COLO668 (cell line): ENCODE data around the gene DOK7.

Experiments
- DNase-seq: peaks from one replicate; lab custom pipeline; 2025; ENCODE audit not compliant: unreplicated experiment; lab: John Stamatoyannopoulos, UW

The DOK7 gene

DNA sequence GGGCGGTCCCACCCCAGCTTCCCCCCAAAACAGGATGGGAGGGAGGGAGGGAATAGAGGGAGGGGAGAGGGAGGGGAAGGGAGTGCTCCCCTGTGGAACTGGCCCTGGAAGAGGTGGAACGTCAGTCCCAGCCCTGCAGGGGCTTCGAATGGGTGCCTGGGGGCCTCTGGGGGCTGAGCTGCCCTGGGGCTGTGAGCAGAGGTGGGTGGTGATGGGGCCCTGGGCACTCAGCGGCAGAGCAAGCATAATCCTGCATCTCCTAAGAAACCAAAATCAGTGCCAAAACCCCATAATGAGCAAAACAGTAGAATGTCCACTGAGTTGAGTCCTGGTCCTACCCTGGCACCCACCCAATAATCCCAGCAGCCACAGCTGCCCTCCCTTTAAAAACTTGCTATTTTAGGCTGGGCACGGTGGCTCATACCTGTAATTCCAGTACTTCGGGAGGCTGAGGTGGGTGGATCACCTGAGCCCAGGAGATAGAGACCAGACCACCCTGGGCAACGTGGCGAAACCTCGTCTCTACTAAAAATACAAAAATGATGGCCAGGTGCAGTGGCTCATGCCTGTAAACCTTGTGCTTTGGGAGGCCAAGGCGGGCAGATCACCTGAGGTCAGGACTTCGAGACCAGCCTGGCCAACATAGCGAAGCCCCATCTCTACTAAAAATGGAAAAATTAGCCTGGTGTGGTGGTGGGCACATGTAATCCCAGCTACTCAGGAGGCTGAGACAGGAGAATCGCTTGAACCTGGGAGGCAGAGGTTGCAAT is 11.1 kb downstream of the DOK7 start:
- no peak for DNase-seq

DNA sequence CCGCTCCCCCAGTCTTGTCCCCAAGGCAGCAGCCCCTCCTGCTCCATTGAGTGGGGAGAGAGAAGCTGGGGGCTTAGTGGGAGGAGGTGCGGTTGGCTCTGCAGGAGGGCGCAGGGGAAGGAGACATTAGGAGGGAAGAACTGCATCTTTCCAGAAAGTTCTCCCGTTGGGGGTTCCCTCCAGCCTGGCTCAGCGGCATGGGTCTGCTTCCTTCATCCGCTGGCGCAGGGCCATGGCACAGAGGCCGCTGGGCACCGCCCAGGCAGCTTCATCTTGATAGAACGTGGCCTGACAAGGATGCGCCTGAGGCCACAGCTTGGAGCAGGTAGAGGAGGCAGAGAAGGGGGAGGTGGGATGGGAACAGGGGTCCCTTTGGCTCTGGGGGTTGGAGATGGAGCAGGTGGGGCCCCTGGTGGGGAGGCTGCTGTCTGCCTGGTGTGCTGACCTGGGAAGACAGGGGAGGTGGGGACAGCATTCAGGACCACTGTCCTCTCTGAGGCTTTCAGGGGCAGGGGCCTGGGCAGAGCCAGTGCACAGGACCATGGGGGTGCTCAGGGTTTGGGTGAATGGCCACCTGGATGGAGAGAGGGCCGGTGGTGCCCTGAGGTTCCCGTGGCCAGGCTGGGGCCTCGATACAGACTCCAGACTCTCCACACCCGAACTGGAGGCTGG is 12.1 kb downstream of the DOK7 start:
- DNase-seq = no peak

DNA sequence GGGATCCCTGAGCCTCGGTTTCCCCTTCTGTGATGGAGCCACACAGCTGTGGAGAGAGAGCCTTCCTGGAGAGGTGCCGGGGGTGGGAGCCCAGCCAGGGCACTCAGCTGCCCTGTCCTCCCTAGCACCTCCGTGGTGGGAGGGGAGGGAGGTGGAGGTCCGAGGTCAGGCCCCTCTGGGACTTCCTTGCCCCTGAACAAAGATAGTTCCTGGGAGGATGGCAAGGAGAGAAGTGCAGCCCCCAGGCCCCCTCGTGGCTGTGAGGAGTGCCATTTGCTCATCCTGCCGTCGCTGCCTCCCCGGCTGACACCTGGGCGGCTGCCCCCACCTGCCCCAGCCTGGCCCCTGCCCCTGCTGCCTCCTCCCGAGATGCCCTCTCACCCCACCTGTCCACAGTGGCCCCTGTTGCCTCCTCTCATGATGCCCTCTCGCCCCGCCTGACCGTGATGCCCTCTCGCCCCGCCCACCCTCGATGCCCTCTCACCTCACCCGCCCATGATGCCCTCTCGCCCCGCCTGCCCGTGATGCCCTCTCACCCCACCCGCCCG is 12.7 kb downstream of the DOK7 start:
- no peak for DNase-seq

DNA sequence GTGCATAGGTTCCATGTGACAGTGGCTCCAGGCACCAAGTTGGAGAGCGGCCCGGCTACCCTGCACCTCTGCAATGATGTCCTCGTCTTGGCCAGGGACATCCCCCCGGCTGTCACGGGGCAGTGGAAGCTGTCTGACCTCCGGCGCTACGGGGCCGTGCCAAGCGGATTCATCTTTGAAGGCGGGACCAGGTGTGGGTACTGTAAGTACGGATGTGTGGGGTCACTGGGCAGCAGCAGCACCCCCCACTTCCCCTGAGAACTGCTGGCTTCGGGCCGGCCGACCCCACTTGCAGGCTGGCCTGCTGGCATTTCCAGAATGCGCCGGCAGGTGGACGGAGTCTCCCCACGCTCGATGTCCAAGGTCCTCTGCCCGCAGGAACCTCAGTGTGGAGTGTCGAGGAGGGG is 13.2 kb downstream of the DOK7 start:
- DNase-seq = no peak

DNA sequence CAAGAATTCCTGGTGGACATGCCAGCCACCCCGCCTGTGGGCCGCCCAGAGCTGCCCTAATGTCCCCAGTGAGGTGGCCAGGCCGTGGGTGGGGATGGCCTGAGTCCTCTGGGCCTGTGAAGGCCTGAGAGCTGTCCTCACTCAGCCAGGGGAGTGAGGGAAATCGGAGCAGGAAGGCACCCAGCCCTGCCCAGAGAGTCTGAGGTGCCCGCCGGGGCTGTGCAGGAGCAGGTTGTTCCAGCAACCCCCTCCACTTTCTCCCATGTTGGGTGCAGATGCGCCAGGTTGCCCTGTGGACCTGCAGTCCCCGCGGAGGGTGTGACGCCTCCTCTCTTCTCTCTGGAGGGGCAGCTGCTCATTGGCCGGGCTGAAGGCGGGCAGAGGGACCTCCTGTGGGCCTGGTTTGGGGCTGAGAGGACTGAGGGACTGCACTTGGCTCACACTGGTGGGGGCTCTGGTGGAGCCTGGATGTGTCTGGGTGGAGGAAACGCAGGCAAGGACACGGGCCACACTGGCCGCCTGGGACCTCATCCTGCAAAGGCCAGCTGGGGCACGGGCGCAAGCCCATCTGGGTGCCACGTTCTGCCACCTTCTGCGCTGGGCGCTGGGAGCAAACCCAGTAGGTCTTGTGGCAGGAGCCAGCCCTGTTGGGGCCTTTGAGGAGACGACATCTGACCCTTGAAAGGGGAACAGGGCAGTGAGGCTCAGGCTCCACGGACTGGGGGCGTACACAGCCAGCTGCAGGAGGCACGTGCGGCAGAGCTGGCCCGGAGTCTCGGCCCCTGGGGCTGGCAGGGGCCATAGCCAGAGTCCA is 14.0 kb downstream of the DOK7 start:
- DNase-seq = no peak

DNA sequence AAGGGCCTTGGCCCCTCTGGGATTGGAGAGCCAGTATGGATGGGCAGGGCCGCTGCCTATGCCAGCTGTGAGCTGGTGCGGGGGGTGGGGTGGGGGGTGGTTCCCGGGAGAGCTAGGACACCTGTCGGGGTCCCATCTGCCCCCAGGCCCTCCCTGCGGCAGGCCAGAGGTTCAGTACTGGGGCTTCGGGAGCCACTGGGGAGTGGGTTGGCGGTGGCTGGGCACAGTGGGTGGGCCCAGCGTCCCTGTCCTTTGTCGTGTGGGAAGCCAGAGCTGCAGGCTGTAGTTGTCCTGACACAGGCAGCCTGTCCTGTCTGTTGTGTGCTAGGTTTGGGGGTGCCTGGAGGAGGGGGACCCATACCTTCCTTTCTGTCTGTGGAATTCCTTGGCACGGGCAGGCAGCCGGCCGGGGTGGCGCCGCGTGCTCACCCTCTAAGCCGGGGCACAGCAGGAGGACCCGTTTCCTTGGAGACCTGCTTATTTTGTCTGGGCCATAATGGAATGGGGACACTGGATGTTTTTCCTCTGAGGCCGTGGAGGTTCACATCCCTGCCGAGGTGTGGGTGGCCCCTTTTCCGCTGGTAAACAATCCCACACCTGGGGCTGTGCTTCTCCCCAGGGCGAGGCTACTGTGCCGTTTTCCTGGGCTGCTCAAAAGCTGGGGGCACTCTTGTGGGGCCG is 14.8 kb downstream of the DOK7 start:
- peak; percentile 44 for DNase-seq

DNA sequence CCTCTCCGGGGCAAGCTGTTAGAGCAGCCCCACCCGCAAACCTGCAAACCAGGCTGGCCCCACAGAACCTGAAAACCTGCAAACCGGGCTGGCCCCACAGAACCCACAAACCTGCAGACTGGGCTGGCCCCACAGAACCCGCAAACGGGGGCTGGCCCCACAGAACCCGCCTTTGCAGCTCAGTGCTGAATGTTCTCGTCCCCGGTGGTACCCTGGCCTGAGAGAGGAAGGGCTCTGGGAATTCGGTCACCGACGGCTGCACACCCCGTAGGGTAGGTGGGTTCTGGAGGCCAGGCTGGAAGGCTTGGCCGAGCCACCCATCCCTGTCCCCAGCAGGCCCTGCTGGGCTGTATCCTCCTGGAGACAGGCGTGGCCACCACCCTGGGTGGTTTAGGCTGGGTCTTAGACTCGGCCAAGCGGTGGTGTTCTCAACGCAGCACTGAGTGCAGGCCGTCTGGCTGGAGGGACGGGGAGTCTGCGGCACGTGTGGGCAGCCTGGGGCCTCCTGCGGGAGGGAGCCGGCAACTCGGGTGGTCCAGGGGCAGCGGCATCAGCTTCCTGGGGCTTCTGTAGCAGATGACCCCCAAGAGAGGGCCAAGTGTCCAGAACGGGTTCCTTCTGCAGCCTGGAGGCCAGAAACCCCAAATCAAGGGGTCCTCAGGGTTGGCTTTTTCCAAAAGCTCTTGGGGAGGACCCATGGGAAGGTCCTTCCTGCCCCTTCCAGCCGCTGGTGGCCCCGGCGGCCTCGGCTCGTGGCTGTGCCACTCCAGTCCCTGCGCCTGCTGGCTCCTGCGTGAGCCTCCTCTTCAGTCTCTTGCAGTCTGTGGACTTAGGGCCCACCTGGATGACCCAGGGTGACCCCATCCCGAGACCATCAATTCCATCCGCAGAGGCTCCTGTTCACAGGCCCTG is 15.6 kb downstream of the DOK7 start:
- no peak for DNase-seq

DNA sequence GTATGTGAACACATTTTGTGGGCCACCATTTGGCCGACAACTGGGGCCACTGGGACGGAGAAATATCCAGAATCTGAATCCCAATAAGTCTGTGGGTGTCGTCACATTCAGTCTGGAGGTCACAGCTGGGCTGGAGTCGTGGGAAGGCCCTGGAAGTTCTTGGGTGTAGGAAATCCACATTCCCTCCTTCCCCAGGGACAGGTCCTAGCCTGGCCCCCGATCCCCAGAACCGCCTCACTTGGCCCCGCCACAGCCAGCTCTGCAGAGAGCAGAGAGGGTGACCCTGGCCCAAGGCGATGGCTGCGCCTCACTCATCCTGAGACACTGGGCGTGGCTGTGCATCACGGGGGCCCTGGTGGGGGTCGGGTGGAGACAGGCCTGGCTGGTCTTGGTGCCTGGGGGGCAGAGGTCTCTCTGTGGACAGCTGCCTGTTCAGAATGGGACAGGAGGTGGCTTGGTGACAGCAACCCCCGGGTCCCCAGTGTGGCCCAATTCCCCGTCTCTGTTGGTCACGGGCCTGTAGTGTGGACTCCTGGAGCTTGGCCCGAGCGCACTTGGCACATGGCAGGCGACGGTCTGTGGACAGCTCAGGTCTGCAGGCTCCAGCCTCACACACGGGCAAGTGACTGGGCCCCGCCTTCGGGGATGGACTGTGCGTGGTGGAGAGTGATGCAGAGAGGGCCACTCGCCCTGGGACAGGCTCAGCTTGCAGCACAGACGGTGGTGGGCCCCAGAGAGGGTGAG is 16.4 kb downstream of the DOK7 start:
- DNase-seq = no peak

DNA sequence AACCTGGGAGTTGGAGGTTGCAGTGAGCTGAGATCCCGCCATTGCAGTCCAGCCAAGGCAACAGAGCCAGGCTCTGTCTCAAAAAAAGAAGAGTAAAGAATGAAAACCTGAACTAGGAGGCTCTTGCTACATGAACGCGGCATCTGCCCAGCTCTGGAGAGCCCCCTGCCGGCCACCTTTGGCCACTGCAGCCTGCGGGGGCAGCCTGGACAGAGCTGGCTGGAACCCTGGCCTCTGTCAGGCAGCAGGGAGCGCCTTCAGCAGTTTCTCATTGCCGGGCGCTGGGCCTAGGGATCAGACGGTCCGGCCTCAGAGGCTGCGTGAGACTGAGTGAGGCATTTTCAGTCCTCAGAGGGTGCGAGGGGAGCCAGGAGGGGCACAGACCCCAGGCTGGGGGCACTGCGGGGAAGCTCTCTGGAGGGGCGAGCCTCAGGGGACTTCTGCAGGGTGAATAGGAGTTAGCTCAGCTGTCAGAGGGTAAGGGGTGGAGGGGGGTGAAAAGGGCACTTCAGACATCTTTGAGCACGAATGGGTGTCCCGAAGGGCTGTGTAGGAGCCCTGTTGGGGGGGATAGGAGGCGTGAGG is 17.5 kb downstream of the DOK7 start:
- DNase-seq = peak; percentile 68

DNA sequence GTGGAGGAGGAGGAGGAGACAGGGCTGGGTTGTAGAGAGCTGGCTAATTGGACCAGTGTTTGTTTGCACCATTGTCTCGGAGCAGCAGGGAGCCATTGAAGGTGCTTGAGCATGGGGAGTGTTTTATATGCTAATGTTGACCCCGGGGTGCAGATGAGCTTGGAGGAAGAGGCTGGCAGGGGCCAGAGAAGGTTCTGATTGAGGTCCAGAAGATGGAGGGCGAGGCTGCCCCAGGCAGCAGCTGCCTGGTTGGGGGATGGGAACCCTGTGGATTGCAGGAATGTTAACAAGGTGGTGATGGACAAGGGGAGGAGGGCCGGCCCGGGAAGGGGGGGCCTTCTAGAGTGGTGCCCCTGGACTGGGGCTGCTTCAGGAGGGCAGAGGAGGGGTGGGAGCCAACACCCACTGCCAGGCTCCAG is 18.0 kb downstream of the DOK7 start:
- peak; percentile 27 for DNase-seq

DNA sequence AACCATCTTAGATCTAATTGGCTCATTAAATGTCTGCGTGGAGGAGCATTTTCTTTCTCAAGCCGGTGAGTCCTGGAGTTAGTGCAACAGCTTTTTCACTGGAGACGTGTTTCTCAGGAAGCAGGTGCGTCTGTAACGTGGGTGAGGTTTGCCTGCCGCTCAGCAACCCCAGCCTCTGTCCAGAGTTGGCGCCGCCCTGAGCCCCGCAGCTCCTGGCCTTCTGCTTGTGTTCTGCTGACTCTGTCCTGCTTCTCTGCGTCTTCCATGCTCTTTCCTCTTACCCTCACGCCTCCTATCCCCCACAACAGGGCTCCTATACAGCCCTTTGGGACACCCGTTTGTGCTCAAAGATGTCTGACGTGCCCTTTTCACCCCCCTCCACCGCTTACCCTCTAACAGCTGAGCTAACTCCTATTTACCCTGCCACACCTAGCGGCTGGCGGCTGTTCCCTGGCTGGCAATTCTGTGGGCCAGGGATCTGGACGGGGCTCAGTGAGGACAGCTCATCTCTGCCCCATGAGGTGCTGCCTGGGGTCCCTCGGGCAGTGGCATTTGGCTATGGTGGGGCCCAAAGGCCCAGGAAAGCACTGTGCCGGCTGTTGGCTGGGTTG is 18.8 kb downstream of the DOK7 start:
- peak; percentile 66 for DNase-seq

DNA sequence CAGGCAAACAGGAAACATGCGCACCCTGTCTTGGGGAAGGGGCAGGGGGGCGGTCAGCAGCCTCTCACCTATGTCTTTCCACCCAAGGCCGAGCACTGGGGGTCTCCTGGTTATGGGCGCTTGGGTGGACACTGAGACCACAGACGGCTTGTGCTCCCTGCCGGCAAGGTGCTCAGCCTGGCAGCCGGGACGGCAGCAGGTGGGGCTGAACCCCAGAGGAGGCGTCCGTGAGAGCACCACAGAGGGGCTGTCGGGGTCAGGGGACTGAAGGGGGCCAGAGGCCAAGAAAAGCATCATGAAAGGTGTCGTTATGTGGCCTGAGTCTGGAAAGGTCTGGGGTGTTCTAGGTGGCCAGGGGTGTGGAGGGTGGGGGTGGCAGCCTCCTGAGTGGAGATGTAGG is 19.6 kb downstream of the DOK7 start:
- DNase-seq = no peak

DNA sequence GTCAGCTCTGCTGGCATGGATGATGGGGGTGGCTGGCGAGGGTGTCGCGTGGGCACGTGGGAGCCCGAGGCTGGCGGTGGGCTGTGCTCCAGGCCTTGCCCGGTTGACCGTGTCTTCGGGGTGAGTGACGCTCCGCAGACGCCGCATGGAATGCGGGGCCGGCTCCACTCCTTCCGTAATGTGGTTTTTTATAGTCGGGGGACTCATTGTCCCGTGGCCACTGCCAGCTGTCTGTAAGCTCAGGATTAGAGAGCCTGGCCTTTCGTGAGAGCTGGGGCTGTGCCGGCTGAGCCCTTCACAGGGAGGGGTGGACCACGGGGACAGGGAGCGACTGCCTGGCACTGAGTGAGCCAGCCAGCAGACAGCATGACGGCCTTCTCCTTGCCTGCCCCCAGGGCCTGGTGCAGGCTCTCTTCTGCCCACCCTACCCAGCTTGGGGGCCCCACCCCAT is 20.4 kb downstream of the DOK7 start:
- DNase-seq = peak; percentile 15

DNA sequence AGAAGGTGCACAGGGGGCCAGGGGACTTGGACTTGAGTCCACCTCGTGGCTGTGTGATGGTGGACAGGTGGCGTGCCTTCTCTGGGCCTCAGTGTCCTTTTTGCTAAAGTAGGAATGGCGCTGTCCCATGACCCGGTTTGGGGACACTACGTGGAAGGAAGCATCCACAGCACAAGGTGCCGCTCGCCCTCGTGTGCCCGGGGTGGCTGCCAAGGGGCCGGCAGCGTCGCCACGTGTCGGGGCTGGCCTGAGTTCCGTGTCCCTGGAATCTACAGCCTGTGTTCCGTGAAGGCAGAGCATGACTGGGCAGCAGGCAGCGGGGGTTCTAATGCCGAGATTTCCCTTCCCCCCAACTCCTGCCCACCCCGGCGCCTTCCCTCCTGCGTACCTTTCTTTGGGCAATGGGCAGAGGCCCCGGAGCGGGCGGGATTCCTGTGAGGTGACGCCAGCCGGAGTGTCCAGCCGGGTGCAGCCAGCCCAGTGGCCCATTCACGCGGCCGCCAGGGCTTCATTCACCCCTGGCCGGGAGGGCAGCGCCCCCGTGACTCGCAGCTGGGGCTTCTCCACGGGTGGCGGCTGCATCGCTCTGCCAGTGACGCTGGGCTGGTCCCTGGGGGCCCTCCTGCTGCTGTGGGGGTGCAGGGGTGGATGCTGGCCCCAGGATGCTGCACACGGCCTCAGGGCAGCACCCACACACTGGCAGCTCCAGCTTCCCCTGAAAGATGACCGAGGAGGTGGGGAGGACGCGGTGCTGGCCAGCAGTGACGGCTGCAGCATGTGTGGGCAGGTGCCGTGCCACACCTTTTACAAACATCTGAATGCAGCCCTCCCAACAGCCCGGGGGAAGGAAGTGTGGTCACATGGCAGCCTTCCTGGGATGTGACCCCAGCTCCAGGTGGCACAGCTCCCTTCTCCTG is 21.2 kb downstream of the DOK7 start:
- peak; percentile 87 for DNase-seq

DNA sequence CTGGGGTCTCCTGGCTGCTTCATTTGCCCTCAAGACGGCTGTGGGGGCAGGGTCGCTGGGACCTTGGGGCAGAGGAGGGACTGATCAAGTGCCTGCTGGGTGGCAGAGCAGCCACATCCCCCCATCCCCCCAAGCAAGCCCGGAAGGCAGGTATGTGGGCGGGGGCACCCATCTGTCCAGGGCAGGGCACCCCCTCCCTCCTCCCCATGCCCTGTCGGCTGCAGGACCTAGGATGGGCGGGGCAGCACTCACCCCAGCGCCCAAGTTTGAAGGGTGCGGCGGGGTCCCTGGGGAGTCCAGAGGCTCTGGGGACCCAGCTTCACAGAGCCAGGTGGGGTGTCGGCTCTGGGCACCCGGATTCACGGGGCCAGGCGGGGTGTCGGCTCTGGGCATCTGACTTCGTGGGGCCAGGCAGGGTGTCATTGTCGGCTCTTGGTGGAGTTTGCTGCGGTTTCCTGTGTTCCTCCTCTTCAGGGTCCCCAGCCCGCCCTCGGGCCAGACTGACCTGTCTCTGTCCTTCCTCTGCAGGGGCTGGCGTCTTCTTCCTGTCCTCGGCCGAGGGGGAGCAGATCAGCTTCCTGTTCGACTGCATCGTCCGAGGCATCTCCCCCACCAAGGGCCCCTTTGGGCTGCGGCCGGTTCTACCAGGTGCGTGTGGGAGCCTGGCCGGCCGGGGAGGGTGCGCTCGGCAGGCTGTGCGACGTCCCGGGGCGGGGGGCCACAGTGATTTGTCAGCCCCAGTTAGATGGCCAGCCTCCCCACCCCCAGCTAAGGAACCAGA is 22.1 kb downstream of the DOK7 start:
- peak; percentile 76 for DNase-seq

DNA sequence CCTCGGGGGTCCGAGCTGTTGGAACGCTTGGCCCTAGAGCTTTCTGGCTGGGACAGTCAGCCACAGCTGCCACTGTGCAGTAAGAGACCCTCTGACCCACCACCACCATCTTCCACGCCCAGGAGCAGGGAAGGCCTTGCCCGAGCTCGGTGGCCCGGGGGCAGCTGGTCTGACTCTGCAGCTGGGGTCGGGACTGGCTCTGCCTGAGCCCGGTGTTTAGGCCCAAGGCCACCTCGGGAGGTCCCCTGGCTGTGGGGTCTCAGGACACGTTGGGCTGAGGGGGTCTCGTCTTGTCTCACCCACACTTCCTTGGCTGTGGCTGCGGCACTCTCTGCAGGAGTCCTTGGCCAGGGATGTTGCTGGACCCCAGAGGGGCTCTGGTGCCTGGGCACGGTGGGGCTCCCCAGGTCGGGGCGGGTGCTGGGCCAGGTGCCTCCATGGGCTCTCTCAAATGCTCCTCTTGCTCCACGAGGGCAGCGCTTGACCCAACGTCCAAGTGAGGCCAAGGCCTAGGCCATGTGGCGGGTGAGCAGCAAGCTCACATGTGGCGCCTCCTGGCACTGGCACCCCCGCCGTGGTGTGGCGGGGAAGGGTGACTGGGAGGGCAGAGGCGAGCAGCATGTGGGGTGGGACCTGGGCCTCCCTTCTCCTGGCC is 22.9 kb downstream of the DOK7 start:
- DNase-seq = no peak
